ENCODE results near the gene S100A9.
"Not testable (repeated sequence)": the region's sequence is repeated elsewhere in the genome, so short reads cannot be mapped to it uniquely, and the experiment has no call there.

Gene S100A9

GRCh38 chr1:153343811-153344717, 13.6 kb upstream of the S100A9 start:
- no peak overlapping the region for H3K4me3 ChIP-seq (ENCODE audit: low read length in 2 of 2)
- H3K9me3 ChIP-seq (ENCODE audit: control insufficient read depth in 2 of 2, low read length in 2 of 2): no peaks in the 10 kb centered on the region
- no peaks in the 10 kb centered on the region for H3K27me3 ChIP-seq (ENCODE audit: control insufficient read depth in 2 of 2, insufficient read depth in 2 of 2, low read length in 2 of 2)
- H3K4me1 ChIP-seq (ENCODE audit: control insufficient read depth in 2 of 2, insufficient read depth in 2 of 2, low read length in 2 of 2): no peaks in the 10 kb centered on the region
- no peak overlapping the region for H3K27ac ChIP-seq (ENCODE audit: low read depth in 2 of 2, low read length in 2 of 2)
- H3K9ac ChIP-seq (ENCODE audit: low read depth in 1 of 2, low read length in 2 of 2): no peak overlapping the region
- no peaks in the 10 kb centered on the region for H3K36me3 ChIP-seq (ENCODE audit: control insufficient read depth in 2 of 2, insufficient read depth in 2 of 2, low read length in 2 of 2)

- no peaks in the 10 kb centered on the region for H3K36me3 ChIP-seq (ENCODE audit: control insufficient read depth in 2 of 2, insufficient read depth in 2 of 2, low read length in 2 of 2)
- H3K9ac ChIP-seq (ENCODE audit: low read depth in 1 of 2, low read length in 2 of 2): no peak overlapping the region
- H3K27me3 ChIP-seq (ENCODE audit: control insufficient read depth in 2 of 2, insufficient read depth in 2 of 2, low read length in 2 of 2): no peaks in the 10 kb centered on the region
- H3K27ac ChIP-seq (ENCODE audit: low read depth in 2 of 2, low read length in 2 of 2): no peak overlapping the region
- H3K4me1 ChIP-seq (ENCODE audit: control insufficient read depth in 2 of 2, insufficient read depth in 2 of 2, low read length in 2 of 2): no peaks in the 10 kb centered on the region
- no peaks in the 10 kb centered on the region for H3K9me3 ChIP-seq (ENCODE audit: control insufficient read depth in 2 of 2, low read length in 2 of 2)
- no peak overlapping the region for H3K4me3 ChIP-seq (ENCODE audit: low read length in 2 of 2)
Measured at GRCh38 chr1:153344718-153345025, 13.0 kb upstream of the S100A9 start.

GRCh38 chr1:153345187-153346076, 12.2 kb upstream of the S100A9 start:
- H3K36me3 ChIP-seq (ENCODE audit: control insufficient read depth in 2 of 2, insufficient read depth in 2 of 2, low read length in 2 of 2): no peaks in the 10 kb centered on the region
- no peaks in the 10 kb centered on the region for H3K4me1 ChIP-seq (ENCODE audit: control insufficient read depth in 2 of 2, insufficient read depth in 2 of 2, low read length in 2 of 2)
- no peaks in the 10 kb centered on the region for H3K27me3 ChIP-seq (ENCODE audit: control insufficient read depth in 2 of 2, insufficient read depth in 2 of 2, low read length in 2 of 2)
- no peak overlapping the region for H3K9ac ChIP-seq (ENCODE audit: low read depth in 1 of 2, low read length in 2 of 2)
- no peaks in the 10 kb centered on the region for H3K9me3 ChIP-seq (ENCODE audit: control insufficient read depth in 2 of 2, low read length in 2 of 2)
- H3K27ac ChIP-seq (ENCODE audit: low read depth in 2 of 2, low read length in 2 of 2): no peak overlapping the region
- H3K4me3 ChIP-seq (ENCODE audit: low read length in 2 of 2): no peak overlapping the region

- no peak overlapping the region for H3K4me3 ChIP-seq (ENCODE audit: low read length in 2 of 2)
- no peaks in the 10 kb centered on the region for H3K36me3 ChIP-seq (ENCODE audit: control insufficient read depth in 2 of 2, insufficient read depth in 2 of 2, low read length in 2 of 2)
- H3K27ac ChIP-seq (ENCODE audit: low read depth in 2 of 2, low read length in 2 of 2): no peak overlapping the region
- H3K9ac ChIP-seq (ENCODE audit: low read depth in 1 of 2, low read length in 2 of 2): no peak overlapping the region
- H3K9me3 ChIP-seq (ENCODE audit: control insufficient read depth in 2 of 2, low read length in 2 of 2): no peaks in the 10 kb centered on the region
- H3K4me1 ChIP-seq (ENCODE audit: control insufficient read depth in 2 of 2, insufficient read depth in 2 of 2, low read length in 2 of 2): no peaks in the 10 kb centered on the region
- no peaks in the 10 kb centered on the region for H3K27me3 ChIP-seq (ENCODE audit: control insufficient read depth in 2 of 2, insufficient read depth in 2 of 2, low read length in 2 of 2)
Measured at GRCh38 chr1:153346077-153346723, 11.5 kb upstream of the S100A9 start.

GRCh38 chr1:153347049-153347448, 10.6 kb upstream of the S100A9 start:
- H3K27me3 ChIP-seq (ENCODE audit: control insufficient read depth in 2 of 2, insufficient read depth in 2 of 2, low read length in 2 of 2); H3K9me3 ChIP-seq (ENCODE audit: control insufficient read depth in 2 of 2, low read length in 2 of 2); H3K27ac ChIP-seq (ENCODE audit: low read depth in 2 of 2, low read length in 2 of 2); H3K9ac ChIP-seq (ENCODE audit: low read depth in 1 of 2, low read length in 2 of 2); H3K36me3 ChIP-seq (ENCODE audit: control insufficient read depth in 2 of 2, insufficient read depth in 2 of 2, low read length in 2 of 2); H3K4me3 ChIP-seq (ENCODE audit: low read length in 2 of 2); H3K4me1 ChIP-seq (ENCODE audit: control insufficient read depth in 2 of 2, insufficient read depth in 2 of 2, low read length in 2 of 2): not testable (repeated sequence)

- Histone ChIP-seq H3K36me3 (ENCODE audit: control insufficient read depth in 2 of 2, insufficient read depth in 2 of 2, low read length in 2 of 2) (no peaks in the 10 kb centered on the region), H3K27ac (ENCODE audit: low read depth in 2 of 2, low read length in 2 of 2) (no peak overlapping the region), H3K4me1 (ENCODE audit: control insufficient read depth in 2 of 2, insufficient read depth in 2 of 2, low read length in 2 of 2) (no peaks in the 10 kb centered on the region), H3K4me3 (ENCODE audit: low read length in 2 of 2) (no peak overlapping the region), H3K27me3 (ENCODE audit: control insufficient read depth in 2 of 2, insufficient read depth in 2 of 2, low read length in 2 of 2) (no peaks in the 10 kb centered on the region), H3K9ac (ENCODE audit: low read depth in 1 of 2, low read length in 2 of 2) (no peak overlapping the region), H3K9me3 (ENCODE audit: control insufficient read depth in 2 of 2, low read length in 2 of 2) (no peaks in the 10 kb centered on the region)
Measured at GRCh38 chr1:153347856-153348255, 9.8 kb upstream of the S100A9 start.

GRCh38 chr1:153348511-153349362, 8.9 kb upstream of the S100A9 start, which contains the start of gene PGLYRP4:
Gene PGLYRP4 (minus strand): TSS chr1:153348841. CDS start chr1:153347932, 909 bp downstream.
- no peaks in the 10 kb centered on the region for H3K27me3 ChIP-seq (ENCODE audit: control insufficient read depth in 2 of 2, insufficient read depth in 2 of 2, low read length in 2 of 2)
- no peaks in the 10 kb centered on the region for H3K4me1 ChIP-seq (ENCODE audit: control insufficient read depth in 2 of 2, insufficient read depth in 2 of 2, low read length in 2 of 2)
- H3K9ac ChIP-seq (ENCODE audit: low read depth in 1 of 2, low read length in 2 of 2): no peak within 1 kb of the TSS
- H3K4me3 ChIP-seq (ENCODE audit: low read length in 2 of 2): no peak within 1 kb of the TSS
- H3K27ac ChIP-seq (ENCODE audit: low read depth in 2 of 2, low read length in 2 of 2): no peak within 1 kb of the TSS
- no peaks in the 10 kb centered on the region for H3K36me3 ChIP-seq (ENCODE audit: control insufficient read depth in 2 of 2, insufficient read depth in 2 of 2, low read length in 2 of 2)
- H3K9me3 ChIP-seq (ENCODE audit: control insufficient read depth in 2 of 2, low read length in 2 of 2): no peaks in the 10 kb centered on the region

- Histone ChIP-seq H3K27ac (ENCODE audit: low read depth in 2 of 2, low read length in 2 of 2) (no peak overlapping the region), H3K36me3 (ENCODE audit: control insufficient read depth in 2 of 2, insufficient read depth in 2 of 2, low read length in 2 of 2) (no peaks in the 10 kb centered on the region), H3K9ac (ENCODE audit: low read depth in 1 of 2, low read length in 2 of 2) (no peak overlapping the region), H3K9me3 (ENCODE audit: control insufficient read depth in 2 of 2, low read length in 2 of 2) (no peaks in the 10 kb centered on the region), H3K4me1 (ENCODE audit: control insufficient read depth in 2 of 2, insufficient read depth in 2 of 2, low read length in 2 of 2) (no peaks in the 10 kb centered on the region), H3K4me3 (ENCODE audit: low read length in 2 of 2) (no peak overlapping the region), H3K27me3 (ENCODE audit: control insufficient read depth in 2 of 2, insufficient read depth in 2 of 2, low read length in 2 of 2) (peaks cover 0 to 3% of the 10 kb centered on the region in 2 donors)
Measured at GRCh38 chr1:153349363-153350320, 8.0 kb upstream of the S100A9 start.
